ENCODE results near the gene KIF3C. TPM values are rescaled to one million over a fixed set of nuclear protein-coding genes. Genes with fewer than 3 reads are reported as not detected.
"Not testable (repeated sequence)": the region's sequence is repeated elsewhere in the genome, so short reads cannot be mapped to it uniquely, and the experiment has no call there.

Gene KIF3C
- total RNA-seq, 2 donors from 2014 or later = 0.48 to 6.7 TPM

DNA sequence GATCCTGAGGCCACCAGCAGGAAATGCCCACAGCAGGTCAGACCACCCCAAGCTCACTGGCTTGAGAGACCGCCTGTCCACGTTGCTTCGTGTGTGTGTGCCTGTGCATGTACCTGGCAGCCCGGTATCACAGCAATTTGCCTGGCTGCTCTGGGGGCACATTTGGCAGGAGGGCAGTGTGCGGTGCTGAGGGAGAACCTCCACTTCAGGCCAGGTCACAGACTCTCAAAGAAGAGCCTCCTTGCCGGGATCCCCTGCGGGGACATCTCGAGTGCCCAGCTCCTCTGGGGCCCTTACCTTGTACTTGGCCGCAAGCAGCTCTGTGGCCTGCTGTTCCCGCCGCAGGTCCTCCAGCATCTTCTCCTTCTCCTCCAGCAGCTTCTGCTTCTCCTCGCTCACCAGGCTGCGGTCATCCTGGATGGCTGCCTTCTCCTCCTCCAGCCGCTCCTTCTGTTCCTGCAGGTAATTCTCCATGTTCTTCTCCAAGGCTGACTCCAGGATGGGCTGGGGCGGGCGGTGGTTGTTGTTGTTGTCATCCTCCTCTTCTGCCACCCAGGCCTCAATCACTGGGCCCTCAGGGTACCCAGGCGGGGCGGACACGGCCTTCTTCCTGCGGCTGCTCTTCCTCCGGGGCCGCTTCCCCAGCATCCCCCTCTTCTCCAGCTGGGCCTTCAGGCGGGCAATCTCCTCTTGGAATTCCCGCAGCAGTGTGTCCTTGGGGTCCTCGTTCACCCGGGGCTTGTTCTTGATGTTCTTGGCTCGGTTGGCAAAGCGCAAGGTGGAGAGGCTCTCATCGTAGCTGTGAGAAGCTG is 2.0 kb downstream of the KIF3C start:
- no peaks in the 10 kb centered on the region for H3K9me3 Mint-ChIP-seq
- ATAC-seq (no peak), DNase-seq (ENCODE audit: low spot score in 2 of 2) (no peak)
- H3K27ac Mint-ChIP-seq = no peak overlapping the region
- no peaks in the 10 kb centered on the region for H3K36me3 Mint-ChIP-seq

DNA sequence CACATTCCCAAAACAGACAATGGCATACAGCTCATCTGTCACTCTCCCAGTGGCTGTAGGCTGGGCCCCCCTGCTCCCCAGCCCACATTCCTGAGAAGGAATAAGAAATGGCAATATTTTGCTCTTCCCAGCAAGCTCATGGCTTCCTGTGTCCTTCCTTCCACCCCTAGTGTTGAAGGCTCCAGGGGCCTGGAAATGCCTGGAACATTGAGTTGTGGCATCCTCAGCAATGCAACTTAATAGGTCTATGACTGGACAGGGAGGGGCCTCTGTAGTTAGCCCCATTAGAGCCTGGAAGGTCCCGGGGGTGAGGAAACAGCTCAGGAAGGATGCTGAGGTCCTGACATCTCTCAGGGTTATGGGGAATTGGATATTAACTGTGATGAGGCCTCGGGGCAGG is 3.3 kb downstream of the KIF3C start:
- H3K36me3 Mint-ChIP-seq = no peaks in the 10 kb centered on the region
- no peak for DNase-seq (ENCODE audit: low spot score in 2 of 2)

DNA sequence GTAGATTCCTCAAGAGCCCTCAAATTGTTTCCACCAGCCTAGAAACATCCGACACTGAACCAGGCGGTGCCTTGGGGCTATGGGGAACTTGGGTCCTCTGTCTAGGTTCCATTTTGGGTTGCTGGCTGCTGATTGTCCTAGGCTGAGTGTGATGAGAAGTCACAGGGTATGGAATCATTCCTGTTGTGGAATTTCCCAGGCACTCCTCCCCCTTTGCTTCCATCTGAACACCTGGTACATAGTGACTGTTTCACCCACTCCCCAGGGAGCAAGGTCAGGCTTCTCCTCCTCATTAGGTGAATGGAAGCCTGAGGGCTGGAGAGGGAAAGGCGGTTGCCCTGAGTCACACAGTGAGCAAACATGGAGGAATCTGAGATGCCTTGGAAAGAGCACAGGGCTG is 4.5 kb downstream of the KIF3C start:
- DNase-seq (ENCODE audit: low spot score in 2 of 2) (no peak), ATAC-seq (no peak)
- no peaks in the 10 kb centered on the region for H3K9me3 Mint-ChIP-seq
- no peak overlapping the region for H3K27ac Mint-ChIP-seq
- no peaks in the 10 kb centered on the region for H3K36me3 Mint-ChIP-seq

More for the DNA sequence above, 3.3 kb downstream of the KIF3C start:
- no peak for ATAC-seq
- Mint-ChIP-seq H3K9me3 (no peaks in the 10 kb centered on the region), H3K27ac (no peak overlapping the region)

DNA sequence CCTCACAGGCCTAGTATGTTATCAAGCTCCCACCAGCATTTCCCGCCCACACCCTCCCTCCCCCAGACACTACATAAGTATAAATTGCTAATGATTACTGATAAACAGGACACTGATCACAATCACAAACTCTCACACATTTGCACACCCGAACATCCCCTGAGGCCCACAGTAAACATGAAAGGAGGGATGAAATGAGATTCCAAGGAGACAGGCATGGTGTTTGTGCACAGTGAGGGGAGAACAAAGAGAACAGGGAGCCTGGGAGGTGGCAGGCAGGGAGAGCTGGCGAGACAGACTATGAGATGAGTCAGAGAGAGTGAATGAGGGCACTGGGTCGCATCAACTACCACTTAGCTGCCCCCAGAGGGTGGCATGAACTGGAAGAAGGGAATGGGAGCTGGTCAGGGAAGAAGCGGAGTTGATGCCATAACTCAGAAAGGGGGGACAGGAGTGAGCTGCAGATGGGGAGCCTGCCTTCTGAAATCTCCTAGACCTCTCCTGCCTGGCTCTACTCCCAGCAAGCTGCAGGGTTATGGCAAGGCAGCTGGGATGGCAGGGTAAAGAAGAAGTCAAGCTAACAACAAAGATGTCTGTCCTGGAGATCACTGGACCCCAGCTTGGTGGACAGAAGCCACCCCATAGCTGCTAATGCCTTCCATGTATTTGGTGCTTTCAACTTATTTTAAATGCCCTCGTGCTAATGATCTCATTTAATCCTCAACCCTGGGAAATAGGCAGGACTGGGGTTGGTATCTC is 5.1 kb downstream of the KIF3C start:
- Mint-ChIP-seq H3K27ac (no peak overlapping the region), H3K9me3 (no peaks in the 10 kb centered on the region), H3K36me3 (no peaks in the 10 kb centered on the region)
- no peak for DNase-seq (ENCODE audit: low spot score in 2 of 2)
- ATAC-seq = no peak

DNA sequence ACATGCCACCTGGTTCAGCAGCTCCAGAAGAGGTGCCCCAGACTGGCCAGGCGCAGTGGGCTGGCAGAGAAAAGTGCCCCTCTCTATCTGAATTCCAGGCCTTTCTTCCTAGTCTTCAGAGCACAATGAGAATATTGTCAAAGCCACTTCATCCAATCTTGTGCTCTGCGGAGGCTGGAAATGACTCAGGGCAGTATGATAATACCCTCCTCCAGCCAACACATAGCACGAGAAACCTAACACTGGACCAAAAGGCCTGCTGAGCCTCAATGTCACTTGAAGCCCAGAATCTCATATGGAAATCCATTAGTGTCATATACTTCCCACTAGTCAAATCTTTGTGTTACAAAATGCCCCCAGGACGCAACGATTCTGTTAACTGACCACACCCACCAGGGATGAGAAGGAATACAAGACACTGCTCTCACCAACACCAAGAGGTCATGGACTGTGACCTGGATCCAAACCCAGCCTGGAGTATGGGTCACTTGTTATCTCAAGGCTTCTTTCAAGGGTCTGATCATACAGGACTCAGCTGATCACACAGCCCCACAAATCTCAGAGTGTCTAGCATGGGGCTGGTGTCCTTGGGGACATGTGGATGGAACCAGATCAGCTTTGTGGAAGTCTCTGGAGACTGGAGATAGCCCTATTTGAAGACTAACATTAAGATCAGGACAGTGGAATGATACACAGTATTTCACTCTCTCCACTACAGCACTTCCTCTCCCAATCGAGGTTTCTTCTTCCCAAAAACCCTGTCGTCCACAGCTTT is 10.1 kb downstream of the KIF3C start:
- Mint-ChIP-seq H3K27ac (no peak overlapping the region), H3K9me3 (no peaks in the 10 kb centered on the region), H3K36me3 (no peaks in the 10 kb centered on the region)
- no peak for DNase-seq (ENCODE audit: low spot score in 2 of 2)
- no peak for ATAC-seq

DNA sequence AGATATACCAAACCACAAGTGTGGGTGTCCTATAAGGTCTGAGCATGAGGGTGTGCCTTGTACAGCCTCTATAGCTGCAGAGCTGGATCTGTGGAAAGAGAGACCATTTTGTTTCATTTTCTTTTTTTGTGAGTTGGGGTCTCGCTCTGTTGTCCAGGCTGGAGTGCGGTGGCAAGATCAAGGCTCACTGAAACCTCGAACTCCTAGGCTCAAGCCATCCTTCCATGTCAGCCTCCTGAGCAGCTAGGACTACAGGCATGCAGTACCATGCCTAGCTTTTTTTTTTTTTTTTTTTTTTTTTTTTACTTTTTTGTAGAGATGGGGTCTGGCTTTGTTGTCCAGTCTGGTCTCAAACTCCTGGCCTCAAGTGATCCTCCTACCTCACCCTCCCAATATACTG is 10.7 kb downstream of the KIF3C start:
- Mint-ChIP-seq H3K36me3 (no peaks in the 10 kb centered on the region), H3K9me3 (no peaks in the 10 kb centered on the region), H3K27ac (no peak overlapping the region)
- DNase-seq (ENCODE audit: low spot score in 2 of 2) = no peak
- no peak for ATAC-seq

DNA sequence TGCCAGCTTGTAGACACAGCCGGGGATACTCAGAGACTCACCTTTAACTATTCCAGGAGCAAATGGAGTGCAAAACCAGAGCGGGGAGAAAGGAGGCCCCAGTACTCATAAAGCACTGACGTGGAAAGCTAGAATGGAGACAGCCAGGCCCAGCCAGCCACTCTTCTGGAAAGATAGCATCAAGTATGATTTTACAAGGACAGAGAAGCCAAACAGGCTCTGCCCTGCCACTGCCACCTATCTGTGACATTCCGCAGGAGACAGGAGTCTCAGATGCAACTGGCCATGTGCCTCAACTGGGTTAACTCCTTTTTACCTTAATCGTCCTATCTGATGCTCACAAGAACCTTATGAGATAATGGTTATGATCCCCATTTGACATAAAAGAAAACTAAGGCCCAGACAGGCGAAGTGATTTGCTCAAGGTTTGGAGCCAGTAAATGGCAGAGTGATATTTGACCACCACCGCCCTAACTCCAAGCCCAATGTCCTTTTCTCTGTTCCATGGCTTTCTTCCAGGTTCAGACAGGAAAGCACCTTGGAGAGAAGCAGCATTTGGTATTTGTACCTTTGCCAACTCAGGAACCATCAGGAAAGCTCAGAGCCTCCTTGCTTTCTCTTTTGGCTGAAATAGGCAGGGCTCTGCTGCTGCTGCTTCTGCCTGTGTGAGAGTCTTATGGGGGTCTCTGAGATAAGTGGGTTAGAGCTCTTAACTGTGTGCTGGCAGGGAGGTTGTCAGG is 15.6 kb downstream of the KIF3C start:
- H3K27ac Mint-ChIP-seq = no peak overlapping the region
- no peaks in the 10 kb centered on the region for H3K36me3 Mint-ChIP-seq
- ATAC-seq (no peak), DNase-seq (ENCODE audit: low spot score in 2 of 2) (no peak)
- no peaks in the 10 kb centered on the region for H3K9me3 Mint-ChIP-seq

DNA sequence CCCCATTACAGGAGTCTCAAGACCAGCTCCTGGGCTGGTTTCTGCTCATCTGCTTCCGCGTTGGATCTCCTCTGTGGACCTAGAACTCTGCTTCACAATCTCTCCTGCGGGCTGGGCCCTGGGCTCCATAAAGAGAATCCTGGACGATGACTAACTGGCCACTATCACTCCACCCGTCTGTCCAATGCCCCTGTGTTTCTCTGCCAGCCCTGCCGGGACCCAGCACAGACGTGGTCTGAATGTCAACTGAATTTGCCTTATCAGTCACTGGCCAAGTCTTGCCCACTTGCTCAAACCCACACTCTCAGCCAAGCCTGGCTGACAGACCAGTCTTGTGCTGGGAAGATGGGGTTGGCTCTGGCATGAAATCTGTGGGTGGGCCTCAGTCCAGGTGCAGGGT is 17.4 kb downstream of the KIF3C start:
- no peaks in the 10 kb centered on the region for H3K9me3 Mint-ChIP-seq
- peak overlapping the region in 1 of 2 donors; percentile 58 for H3K27ac Mint-ChIP-seq
- no peaks in the 10 kb centered on the region for H3K36me3 Mint-ChIP-seq
- DNase-seq (ENCODE audit: low spot score in 2 of 2) (no peak), ATAC-seq (no peak)

DNA sequence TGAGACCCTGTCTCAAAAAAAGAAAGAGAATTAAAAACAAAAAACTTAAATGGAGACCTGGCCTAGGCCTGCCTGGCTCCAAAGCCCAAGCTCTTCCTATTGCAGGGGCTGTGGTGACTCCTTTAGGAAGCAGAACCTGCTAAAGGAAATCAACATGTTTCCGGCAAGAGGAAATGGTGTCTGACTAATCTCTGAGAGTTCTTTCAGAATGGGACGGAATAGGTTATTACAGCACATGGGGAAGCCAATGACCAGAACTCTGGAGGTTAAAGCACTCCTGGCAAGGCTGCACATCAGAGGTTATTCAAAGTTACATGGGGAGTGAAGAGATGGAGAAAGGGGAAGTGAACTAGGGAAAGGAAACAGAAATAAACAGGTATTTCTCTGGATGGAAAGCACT is 21.4 kb downstream of the KIF3C start:
- H3K36me3 Mint-ChIP-seq = no peaks in the 10 kb centered on the region
- ATAC-seq (peak; percentile 43 to 57), DNase-seq (ENCODE audit: low spot score in 2 of 2) (no peak)
- peak overlapping the region; percentile 13 to 31 for H3K27ac Mint-ChIP-seq
- H3K9me3 Mint-ChIP-seq = no peaks in the 10 kb centered on the region

DNA sequence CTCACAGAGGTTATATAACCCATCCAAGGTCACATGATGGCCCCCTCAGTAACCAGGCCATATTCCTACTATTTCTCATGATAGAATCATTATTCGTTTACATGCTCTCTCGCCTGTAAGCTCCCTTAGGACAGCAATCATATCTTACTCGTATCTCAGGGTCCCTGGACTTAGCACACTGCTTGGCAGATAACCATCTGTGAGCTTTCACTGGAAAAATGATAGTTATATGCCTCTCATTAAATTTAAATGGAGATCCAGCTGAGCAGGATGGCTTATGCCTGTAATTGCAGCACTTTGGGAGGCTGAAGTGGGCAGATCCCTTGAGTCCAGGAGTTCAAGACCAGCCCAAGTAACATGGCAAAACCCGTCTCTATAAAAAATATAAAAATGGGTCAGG is 21.9 kb downstream of the KIF3C start:
- DNase-seq (ENCODE audit: low spot score in 2 of 2) = no peak
- ATAC-seq = no peak

DNA sequence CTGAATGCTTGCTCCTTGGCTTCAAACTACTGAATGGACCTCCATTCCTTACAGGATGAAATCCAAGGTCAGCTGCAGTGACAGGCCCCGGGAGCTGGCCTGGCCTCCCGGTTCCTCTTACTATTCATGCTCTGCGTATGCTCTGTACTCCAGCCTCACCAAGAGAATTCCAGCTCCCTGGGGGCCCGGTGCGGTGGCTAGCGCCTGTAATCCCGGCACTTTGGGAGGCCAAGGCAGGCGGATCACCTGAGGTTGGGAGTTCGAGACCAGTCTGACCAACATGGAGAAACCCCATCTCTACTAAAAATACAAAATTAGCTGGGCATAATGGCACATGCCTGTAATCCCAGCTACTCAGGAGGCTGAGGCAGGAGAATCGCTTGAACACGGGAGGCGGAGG is 23.7 kb downstream of the KIF3C start:
- not testable (repeated sequence) for H3K27ac Mint-ChIP-seq; ATAC-seq; H3K9me3 Mint-ChIP-seq; H3K36me3 Mint-ChIP-seq; DNase-seq (ENCODE audit: low spot score in 2 of 2)

More for the DNA sequence above, 21.9 kb downstream of the KIF3C start:
- Mint-ChIP-seq H3K27ac (peak overlapping the region in 1 of 2 donors; percentile 31), H3K9me3 (no peaks in the 10 kb centered on the region), H3K36me3 (no peaks in the 10 kb centered on the region)

DNA sequence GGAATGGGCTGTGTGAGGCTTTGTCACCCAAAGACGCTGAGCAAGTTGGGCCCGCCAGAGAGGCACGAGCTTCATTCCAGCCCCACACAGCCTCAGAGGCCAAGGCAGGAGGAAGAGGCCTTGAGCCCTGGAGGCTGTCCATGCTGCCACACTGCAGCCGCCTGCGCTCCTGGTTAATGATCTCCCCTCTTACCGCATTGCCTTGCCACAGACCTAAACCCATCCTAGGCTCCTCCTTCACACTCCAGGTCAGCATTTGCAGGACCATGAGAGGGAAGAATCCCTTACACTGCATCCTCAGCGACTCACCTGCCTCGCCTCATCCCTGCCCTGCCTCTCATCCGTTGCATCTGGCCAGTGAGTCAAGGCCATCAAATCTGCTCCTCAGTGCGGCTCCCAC is 24.6 kb downstream of the KIF3C start:
- peak overlapping the region in 1 of 2 donors; percentile 87 for H3K27ac Mint-ChIP-seq
- H3K9me3 Mint-ChIP-seq = no peaks in the 10 kb centered on the region
- DNase-seq (ENCODE audit: low spot score in 2 of 2) = no peak

DNA sequence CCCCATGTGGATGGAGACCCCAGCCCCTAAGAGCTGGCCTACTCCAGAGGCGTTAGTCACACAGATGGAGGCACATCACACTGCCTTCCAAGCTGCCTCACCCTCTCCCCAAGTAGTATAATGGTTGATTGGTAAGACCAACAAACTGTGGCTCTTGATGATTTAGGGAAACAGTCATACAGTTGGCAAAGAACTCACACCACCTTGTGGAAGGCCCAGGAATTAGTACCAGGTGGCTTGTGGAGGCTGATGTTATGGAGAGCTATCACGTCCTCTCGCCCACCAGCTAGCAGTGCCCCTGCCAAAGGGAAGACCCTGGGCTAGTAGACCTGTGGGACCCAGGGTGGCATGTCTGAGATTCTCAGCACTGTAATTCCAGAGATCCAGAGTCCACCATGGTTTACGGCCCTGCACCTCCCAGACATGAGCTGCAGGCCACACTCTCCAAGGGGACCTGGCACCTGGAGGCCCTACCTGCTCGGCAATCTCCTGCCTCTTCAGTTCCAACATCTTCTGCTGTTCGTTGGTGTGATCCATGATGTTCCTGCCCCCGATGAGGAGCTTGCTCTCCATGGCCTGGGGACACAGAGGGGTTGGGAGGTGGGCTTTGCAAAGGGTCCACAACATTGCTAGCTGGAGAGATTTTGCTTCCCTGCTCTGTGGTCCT is 26.3 kb downstream of the KIF3C start:
- H3K36me3 Mint-ChIP-seq = no peaks in the 10 kb centered on the region

More for the DNA sequence above, 24.6 kb downstream of the KIF3C start:
- ATAC-seq = no peak
- no peaks in the 10 kb centered on the region for H3K36me3 Mint-ChIP-seq

DNA sequence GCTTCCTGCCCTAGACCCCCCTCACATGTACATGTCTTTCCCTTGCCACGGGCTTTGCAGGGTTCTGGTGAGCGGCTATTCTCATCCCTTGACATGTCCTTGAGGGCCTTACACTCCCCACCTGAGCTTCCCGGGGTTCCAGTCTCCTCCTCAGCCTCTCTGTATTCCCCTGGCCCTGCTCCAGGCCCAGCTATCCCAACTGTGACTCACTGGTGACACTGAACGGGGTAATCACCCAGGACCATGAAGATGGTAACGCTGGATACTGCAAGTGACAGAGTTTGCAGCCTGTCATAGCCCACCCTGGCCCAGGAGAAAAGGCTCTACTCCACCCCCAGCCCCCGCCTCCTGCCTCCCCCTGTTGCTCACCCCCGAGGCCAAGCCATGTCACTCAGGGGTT is 27.3 kb downstream of the KIF3C start:
- no peak for ATAC-seq
- no peak for DNase-seq (ENCODE audit: low spot score in 2 of 2)
- Mint-ChIP-seq H3K27ac (no peak overlapping the region), H3K36me3 (no peaks in the 10 kb centered on the region), H3K9me3 (no peaks in the 10 kb centered on the region)

More for the DNA sequence above, 26.3 kb downstream of the KIF3C start:
- ATAC-seq (no peak), DNase-seq (ENCODE audit: low spot score in 2 of 2) (no peak)
- no peaks in the 10 kb centered on the region for H3K9me3 Mint-ChIP-seq
- peak overlapping the region in 1 of 2 donors; percentile 36 for H3K27ac Mint-ChIP-seq

DNA sequence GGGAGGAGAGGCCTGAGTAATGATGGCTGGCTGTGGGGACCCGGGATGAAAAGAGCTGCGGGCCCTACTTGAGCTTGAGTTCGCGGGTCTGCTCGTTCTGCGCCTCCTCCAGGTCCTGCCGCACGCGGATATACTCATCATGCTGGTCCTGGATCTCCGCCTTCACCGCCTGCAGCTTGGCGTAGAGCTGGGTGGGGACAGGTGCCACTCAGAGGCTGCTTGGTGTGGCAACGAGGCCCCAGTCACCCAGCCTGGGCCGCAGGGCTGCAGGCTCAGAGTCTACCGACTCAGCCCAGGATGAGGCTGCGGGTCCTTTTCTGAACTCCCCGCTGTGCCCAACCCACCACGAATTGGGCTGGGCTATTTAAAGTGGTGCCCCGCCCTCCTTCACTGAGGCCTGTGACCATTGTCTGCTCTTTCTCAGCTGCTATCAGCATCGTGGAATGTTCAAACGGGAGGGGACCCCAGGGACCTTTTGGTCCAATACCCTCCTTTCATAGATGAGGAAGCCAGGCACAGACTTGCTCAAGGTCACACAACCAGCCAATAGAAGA is 28.0 kb downstream of the KIF3C start:
- Mint-ChIP-seq H3K27ac (peak overlapping the region in 1 of 2 donors; percentile 86), H3K36me3 (no peaks in the 10 kb centered on the region), H3K9me3 (no peaks in the 10 kb centered on the region)
- DNase-seq (ENCODE audit: low spot score in 2 of 2) (no peak), ATAC-seq (no peak)

All from activated naive CD4-positive, alpha-beta T cell treated with anti-CD3 and anti-CD28 coated beads, Interleukin-2, amount 50 U/mL, for 72 hours (primary cell).